ENCODE measurements around the gene TM9SF2. TPM values are rescaled to one million over a fixed set of nuclear protein-coding genes. Genes with fewer than 3 reads are reported as not detected.

Gene TM9SF2
- polyA plus RNA-seq, 3 donors: 54.0 to 255 (median 218) TPM

DNA sequence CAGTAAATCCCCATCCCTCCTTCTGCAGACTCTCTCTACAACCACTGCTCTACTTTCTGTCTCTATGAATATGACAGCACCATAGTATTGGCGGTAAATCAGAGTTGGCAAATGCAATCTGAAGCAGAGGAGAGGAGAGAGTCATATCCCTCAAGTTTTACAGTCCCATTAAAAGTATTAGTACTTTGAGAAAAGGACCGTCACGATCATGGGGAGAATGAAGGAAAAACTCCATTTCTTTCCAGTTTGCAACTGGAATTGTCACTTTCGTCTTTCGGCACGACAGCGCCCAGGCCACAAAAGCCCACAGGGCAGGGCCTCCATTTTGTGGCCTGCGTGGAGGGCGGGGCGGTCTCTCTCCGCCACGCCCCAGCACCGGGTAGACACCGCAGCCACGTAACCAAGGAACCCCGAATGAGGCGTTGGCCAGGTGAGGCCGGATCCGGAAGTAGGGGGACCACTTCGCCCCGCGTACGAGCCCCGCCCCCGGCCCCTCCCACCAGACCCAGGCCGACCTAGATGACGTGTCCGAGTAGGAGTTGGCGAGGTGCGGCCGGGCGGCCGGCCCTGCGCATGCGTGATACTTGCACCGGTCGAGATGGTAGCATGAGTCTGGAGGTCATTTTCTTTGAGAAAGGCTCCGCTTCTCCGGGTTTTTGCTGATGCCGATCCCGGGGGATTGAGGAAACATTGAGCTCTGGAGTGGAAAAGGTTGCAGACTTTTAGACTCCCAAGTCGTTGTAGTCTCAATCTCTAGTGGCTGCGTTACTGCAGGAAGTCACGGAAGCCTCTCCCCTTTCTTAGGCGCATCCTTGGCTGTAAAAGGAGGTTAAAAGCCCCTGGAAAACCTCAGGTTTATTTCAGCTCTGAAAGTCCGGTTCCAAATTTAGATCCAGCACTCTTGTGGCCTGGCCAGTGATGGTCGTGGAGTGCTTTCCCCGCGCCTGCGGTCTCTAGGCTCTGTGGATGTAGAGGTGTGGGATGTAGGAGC, 2.8 kb upstream of the TM9SF2 start:
- no peak for TF ChIP-seq CTCF (IDR thresholded peaks at IDR 0.05)
- Histone ChIP-seq H4K20me1 (ENCODE audit: insufficient read depth, low read length) (peaks cover 8% of the 10 kb centered on the region), H3K79me2 (ENCODE audit: insufficient read depth, low read length) (peaks cover 35% of the 10 kb centered on the region), H3K4me2 (replicated peaks; ENCODE audit: extremely low read depth, low read length, poor library complexity, severe bottlenecking) (peak overlapping the region; percentile 71), H3K4me3 (replicated peaks in 1 of 3; ENCODE audit: low read depth in 2 of 3, low read length in 3 of 3) (peak overlapping the region; percentile 44 to 78 (median 60)), H2AFZ (ENCODE audit: insufficient read depth, low read depth, low read length, poor library complexity, severe bottlenecking) (peak overlapping the region; percentile 87), H3K4me1 (ENCODE audit: control insufficient read depth in 1 of 2, insufficient read depth in 2 of 2, low read length in 2 of 2) (peaks cover 61 to 70% of the 10 kb centered on the region in 2 donors), H3K9ac (ENCODE audit: insufficient read depth, low read length, poor library complexity, severe bottlenecking) (peak overlapping the region; percentile 77), H3K36me3 (replicated peaks in 1 of 2; ENCODE audit: control insufficient read depth in 1 of 2, insufficient read depth in 2 of 2, low read length in 2 of 2) (no peaks in the 10 kb centered on the region), H3K27ac (ENCODE audit: low read depth in 1 of 2, low read length in 2 of 2) (peak overlapping the region; percentile 83 to 94), H3K27me3 (ENCODE audit: control insufficient read depth in 2 of 2, insufficient read depth in 2 of 2, low read length in 2 of 2) (no peaks in the 10 kb centered on the region), H3K9me3 (replicated peaks in 1 of 2; ENCODE audit: control insufficient read depth in 1 of 2, insufficient read depth in 1 of 2, low read length in 2 of 2) (no peaks in the 10 kb centered on the region)
- Mint-ChIP-seq H3K9me3 (peaks cover 0 to 5% (median 0%) of the 10 kb centered on the region in 7 donors), H3K4me3 (peak overlapping the region; percentile 83 to 91), H3K36me3 (peaks cover 0 to 3% of the 10 kb centered on the region in 2 donors), H3K4me1 (peaks cover 64% of the 10 kb centered on the region), H3K27ac (peak overlapping the region; percentile 94 to 98 (median 96)), H3K27me3 (ENCODE audit: low read depth in 3 of 3) (peaks cover 0 to 1% (median 0%) of the 10 kb centered on the region in 3 donors)
- intact Hi-C loops (cut with micrococcal nuclease): no loop called here
- peak; percentile 94 to 95 (median 95) for DNase-seq
- WGBS (ENCODE audit: insufficient coverage): 2% methylated on average over 39 of the region's 50 CpGs

- Histone ChIP-seq H3K4me3 (replicated peaks in 1 of 3; ENCODE audit: low read depth in 2 of 3, low read length in 3 of 3) (peak overlapping the region; percentile 88 to 98 (median 90)), H3K4me2 (replicated peaks; ENCODE audit: extremely low read depth, low read length, poor library complexity, severe bottlenecking) (peak overlapping the region; percentile 83), H3K36me3 (replicated peaks in 1 of 2; ENCODE audit: control insufficient read depth in 1 of 2, insufficient read depth in 2 of 2, low read length in 2 of 2) (no peaks in the 10 kb centered on the region), H3K9me3 (replicated peaks in 1 of 2; ENCODE audit: control insufficient read depth in 1 of 2, insufficient read depth in 1 of 2, low read length in 2 of 2) (no peaks in the 10 kb centered on the region), H3K9ac (ENCODE audit: insufficient read depth, low read length, poor library complexity, severe bottlenecking) (peak overlapping the region; percentile 96), H3K27ac (ENCODE audit: low read depth in 1 of 2, low read length in 2 of 2) (peak overlapping the region; percentile 90 to 95), H3K79me2 (ENCODE audit: insufficient read depth, low read length) (peaks cover 58% of the 10 kb centered on the region), H3K27me3 (ENCODE audit: control insufficient read depth in 2 of 2, insufficient read depth in 2 of 2, low read length in 2 of 2) (no peaks in the 10 kb centered on the region), H2AFZ (ENCODE audit: insufficient read depth, low read depth, low read length, poor library complexity, severe bottlenecking) (peak overlapping the region; percentile 95), H4K20me1 (ENCODE audit: insufficient read depth, low read length) (peaks cover 27% of the 10 kb centered on the region), H3K4me1 (ENCODE audit: control insufficient read depth in 1 of 2, insufficient read depth in 2 of 2, low read length in 2 of 2) (peaks cover 68 to 84% of the 10 kb centered on the region in 2 donors)
- Mint-ChIP-seq H3K27ac (peak overlapping the region; percentile 95 to 98 (median 98)), H3K4me1 (peaks cover 67% of the 10 kb centered on the region), H3K36me3 (peaks cover 1 to 2% of the 10 kb centered on the region in 2 donors), H3K4me3 (peak overlapping the region; percentile 97), H3K27me3 (ENCODE audit: low read depth in 3 of 3) (peaks cover 0 to 1% (median 0%) of the 10 kb centered on the region in 3 donors), H3K9me3 (peaks cover 0 to 2% (median 0%) of the 10 kb centered on the region in 7 donors)
- no peak for TF ChIP-seq CTCF (IDR thresholded peaks at IDR 0.05)
- intact Hi-C loops (cut with micrococcal nuclease): loop anchor here (5.0 to 10.0 kb wide), 2 partner anchors 59 to 104 kb away; partner anchors contain the start of gene CLYBL (in 1 of the 2)
- DNase-seq: no peak
- WGBS (ENCODE audit: insufficient coverage): 3% methylated on average over 5 of the region's 9 CpGs
Observed at GRCh38 chr13:99500839-99501183, 461 bp upstream of the TM9SF2 start.

Data from CD14-positive monocyte (primary cell).